ENCODE data around the gene MAP2K1.
A peak's percentile ranks its signal among the peaks of the same experiment; 100 is the strongest.
"Not testable (repeated sequence)": the region's sequence is repeated elsewhere in the genome, so short reads cannot be mapped to it uniquely, and the experiment has no call there.

MAP2K1 gene

GRCh38 chr15:66393037-66393436 lies 6.3 kb downstream of the MAP2K1 start:
- not testable (repeated sequence) for DNase-seq (ENCODE audit: low spot score)

GRCh38 chr15:66394472-66394871 lies 7.8 kb downstream of the MAP2K1 start:
- no peak for DNase-seq (ENCODE audit: low spot score)

- no peak for DNase-seq (ENCODE audit: low spot score)
Observed at GRCh38 chr15:66394915-66395314, 8.2 kb downstream of the MAP2K1 start.

DNA sequence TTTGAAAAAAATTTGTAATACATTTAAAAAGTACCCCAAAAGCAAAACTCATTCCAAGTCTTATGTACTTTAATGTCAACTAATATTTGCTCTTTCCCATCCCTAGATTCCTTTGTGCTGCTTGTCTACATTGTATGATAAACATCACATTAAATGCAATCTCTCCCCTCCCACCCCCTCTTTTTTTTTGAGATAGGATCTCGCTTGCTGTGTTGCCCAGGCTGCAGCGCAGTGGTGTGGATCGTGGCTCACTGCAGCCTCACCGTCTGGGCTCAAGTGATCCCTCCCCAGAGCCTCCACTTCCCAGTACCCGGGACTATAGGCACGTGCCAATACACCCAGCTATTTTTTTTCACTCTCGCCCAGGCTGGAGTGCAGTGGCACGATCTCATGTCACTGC lies 12.6 kb downstream of the MAP2K1 start:
- DNase-seq (ENCODE audit: low spot score) = no peak

GRCh38 chr15:66400351-66400774 lies 13.7 kb downstream of the MAP2K1 start:
- DNase-seq (ENCODE audit: low spot score) = peak; percentile 20

GRCh38 chr15:66401130-66402021 lies 14.7 kb downstream of the MAP2K1 start:
- no peak for DNase-seq (ENCODE audit: low spot score)

DNA sequence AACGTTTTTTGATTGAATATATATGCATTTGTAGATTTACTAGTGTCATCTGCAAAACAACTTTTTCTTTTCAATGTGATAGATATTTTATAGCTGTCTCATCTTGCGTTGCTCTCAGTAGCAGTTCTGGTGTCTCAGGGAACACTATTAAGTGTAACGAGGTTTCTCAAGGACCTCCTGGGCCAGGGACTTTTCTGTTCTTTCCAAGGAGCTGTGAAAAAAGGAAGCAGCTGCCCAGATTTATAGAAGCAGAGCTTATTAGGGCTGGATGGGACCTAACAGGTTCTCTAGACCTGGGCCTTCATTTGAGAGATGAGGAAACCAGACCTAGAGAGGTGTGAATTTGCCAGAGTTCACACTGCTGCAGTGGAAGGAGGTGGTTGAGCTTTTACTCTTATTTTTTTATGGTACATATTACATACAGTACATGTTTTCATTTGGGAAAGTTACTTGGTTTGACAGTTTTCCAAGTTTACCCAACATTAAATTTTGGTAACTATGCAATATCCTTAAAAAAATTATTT lies 16.1 kb downstream of the MAP2K1 start:
- DNase-seq (ENCODE audit: low spot score) = no peak

DNA sequence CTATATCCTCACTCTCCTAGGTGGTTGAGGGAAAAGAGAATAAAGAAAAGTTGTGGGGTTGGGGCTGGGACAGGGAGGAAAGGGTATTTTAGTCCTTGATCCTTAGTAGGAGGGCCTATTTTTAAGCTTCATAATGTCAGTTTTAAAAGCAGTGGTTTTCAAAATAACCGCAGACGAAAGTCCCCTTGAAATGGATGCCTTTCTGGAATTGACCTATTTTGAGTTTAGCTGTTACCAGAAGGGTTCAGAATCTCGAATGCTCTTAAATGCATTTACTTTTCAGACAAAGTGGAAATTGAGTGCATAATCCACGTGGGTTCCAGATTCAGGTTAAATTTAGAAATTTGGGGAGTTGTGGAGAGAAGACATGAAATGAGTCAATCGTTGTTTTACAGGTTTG lies 16.6 kb downstream of the MAP2K1 start:
- no peak for DNase-seq (ENCODE audit: low spot score)

DNA sequence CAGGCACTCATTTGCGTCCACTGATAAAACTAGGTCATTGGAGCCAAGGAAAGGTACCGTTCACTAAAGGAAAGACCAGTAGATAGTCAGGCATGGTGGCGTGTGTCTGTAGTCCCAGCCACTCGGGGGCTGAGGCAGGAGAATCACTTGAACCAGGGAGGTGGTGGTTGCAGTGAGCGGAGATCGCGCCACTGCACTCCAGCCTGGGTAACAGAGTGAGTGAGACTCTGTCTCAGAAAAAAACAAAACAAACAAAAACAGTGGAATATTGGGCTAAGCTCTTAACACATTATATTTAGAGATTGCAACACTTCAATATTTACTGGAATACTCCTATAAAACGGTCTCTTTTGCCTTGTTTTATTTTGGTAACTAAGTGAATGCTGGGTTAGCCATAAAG lies 17.4 kb downstream of the MAP2K1 start:
- DNase-seq (ENCODE audit: low spot score) = no peak

DNA sequence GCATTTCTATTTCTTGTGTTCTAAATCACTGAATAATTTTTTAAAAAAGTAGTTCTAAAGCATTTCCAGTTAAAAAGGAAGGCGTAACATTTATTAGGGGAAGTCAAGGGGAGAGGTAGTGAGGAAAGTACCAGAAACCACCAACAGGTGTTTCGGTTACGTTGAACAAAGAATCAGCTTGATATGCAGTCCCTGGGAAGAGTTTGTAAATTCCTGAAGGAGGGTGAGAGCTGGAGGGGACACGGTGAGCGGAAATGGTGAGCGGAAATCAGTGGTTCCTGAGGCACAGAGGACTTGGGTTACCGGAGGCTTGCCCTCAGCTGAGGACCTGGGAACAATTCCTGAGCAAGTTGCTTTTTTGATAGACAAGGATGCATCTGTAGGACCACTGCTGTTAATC lies 17.8 kb downstream of the MAP2K1 start:
- DNase-seq (ENCODE audit: low spot score) = no peak

DNA sequence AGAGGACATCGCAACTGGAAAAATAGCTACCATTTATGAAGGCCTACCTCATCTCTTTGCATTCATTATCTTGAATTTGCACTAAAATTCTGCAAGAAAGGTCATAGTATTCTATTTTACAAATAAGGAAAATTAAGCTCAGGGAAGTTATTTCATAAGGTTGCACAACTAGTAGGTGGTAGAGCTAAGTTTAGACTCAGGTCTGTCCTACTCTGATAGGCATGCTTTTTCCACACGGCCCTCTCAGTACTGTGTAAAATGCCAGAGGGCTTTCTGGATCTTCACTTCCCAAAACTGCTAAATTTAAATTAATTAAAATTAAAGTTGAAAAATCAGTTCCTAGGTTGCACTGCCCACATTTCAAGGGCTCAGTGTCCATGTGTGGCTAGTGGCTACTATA lies 18.3 kb downstream of the MAP2K1 start:
- no peak for DNase-seq (ENCODE audit: low spot score)

DNA sequence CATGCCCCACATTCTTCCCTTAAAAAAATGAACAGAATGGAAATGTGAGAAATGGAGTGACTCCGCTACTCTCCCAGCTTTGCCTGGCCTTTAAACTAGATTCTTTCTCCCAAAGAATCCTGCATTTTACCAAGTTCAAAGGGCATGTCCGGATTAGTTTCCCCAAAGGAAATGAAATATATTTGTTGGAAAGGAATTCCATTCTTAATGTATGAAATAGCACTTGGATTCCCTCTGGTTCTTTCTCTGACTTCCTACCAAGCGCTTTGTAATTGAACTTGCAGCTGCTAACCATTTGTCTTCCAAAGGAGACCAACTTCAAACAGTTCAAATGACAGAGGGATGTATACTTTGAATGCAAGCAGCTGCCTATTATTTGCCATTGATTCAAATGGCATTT lies 18.9 kb downstream of the MAP2K1 start:
- no peak for DNase-seq (ENCODE audit: low spot score)

GRCh38 chr15:66408254-66408653 lies 21.5 kb downstream of the MAP2K1 start:
- no peak for DNase-seq (ENCODE audit: low spot score)

DNA sequence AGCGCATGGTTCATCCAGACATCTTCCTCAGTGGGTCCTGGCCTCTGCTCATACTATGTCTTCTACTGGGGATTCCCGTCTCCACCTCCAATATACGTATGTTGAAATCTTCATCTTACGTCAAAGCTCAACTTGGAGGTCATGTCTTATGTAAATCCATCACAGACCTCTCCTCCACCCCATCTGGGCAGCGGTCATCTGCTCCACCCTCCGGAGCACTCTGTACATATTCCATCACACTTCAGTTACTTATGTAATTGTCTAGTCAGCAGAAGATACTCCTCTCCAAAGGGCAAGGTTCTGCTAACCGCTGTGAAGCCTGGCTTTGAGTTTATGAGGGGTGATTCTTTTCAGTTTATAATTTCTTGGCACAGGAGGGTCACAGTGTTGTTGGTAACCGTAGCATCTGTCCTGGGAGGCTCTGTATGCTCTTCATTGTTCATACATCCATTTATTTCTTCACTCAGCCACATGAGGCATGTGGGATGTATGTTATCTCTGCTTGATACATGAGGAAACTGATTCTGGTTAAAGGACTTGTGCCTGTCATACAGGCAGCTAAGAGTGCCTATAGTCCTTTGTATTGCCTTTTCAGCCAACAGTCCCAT lies 22.1 kb downstream of the MAP2K1 start:
- DNase-seq (ENCODE audit: low spot score) = no peak

GRCh38 chr15:66409565-66410108 lies 22.9 kb downstream of the MAP2K1 start:
- no peak for DNase-seq (ENCODE audit: low spot score)

- DNase-seq (ENCODE audit: low spot score) = no peak
Observed at GRCh38 chr15:66411190-66411589, 24.5 kb downstream of the MAP2K1 start.

- no peak for DNase-seq (ENCODE audit: low spot score)
Observed at GRCh38 chr15:66412220-66412619, 25.5 kb downstream of the MAP2K1 start.

- no peak for DNase-seq (ENCODE audit: low spot score)
Observed at GRCh38 chr15:66413579-66413978, 26.9 kb downstream of the MAP2K1 start.

- DNase-seq (ENCODE audit: low spot score) = no peak
Observed at GRCh38 chr15:66415360-66415759, 28.6 kb downstream of the MAP2K1 start.

DNA sequence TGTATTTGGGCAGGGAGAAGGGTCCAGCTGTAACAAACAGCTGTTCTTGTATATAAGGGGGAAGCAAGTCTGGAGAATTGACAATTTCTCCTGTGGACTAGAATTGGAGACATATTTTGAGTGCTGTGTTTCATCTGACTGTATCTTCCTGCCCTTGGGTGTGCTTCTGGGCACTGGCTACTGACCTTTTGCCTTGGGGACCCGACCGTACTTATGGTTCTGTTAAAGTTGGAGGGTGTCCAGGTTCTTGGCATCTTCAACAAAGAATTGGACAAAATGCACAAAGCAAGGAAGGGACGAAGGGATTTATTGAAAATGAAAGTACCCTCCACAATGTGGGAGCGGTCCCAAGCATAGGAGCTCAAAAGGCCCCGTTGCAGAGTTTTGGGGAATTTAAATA lies 31.0 kb downstream of the MAP2K1 start:
- DNase-seq (ENCODE audit: low spot score) = no peak

DNA sequence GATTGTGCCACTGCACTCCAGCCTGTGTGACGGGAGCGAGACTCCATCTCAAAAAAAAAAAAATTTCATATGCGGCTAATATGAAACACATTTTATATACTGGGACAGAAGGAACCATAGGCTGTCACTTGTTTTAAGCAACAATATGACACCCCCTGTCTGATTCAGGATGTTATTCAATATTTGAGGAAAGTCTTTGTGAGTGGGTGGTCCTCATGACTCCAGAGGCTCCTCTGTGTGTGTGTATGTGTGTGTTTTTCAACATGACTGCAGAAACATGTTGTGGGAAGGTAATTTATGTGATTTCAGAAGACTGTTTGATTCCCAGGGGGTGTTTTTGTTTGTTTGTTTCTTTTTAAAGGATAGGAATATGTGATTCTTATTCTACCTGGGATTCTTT lies 32.8 kb downstream of the MAP2K1 start:
- no peak for DNase-seq (ENCODE audit: low spot score)

DNA sequence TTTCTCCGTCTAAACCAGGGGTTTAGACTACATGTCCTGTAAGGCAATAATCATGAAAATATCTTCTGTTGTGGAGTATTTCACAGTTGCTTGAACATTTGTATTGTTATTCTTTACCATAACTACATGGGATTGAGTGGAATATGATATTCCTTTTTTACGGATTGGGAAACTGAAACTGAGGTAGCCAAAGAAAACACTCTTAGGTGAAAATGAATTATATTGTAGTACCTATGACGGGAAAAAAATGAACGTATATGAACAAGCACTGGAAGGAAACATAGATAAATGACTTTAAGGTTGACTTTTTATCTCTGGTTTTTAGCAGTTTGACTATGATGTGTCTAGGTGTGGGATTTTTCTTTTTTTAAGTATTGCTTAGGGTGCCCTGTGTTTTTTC lies 35.6 kb downstream of the MAP2K1 start:
- DNase-seq (ENCODE audit: low spot score) = no peak

DNA sequence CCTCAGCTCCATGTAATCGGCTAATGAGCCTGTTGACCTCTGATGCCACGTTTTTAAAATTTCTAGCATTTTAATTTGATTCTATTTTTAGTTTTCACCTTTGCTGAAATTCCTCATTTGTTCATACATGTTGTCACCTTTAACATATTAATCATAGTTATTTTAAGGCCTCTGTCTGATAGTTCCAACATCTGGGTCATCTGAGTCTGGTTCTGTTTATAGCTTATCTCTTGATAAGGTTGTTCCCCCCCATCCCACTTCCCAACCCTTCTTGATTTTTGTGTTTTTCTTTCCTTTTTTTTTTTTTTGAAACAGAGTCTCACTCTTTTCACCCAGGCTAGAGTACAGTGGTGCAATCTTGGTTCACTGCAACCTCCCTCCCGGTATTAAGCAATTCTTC lies 36.4 kb downstream of the MAP2K1 start:
- DNase-seq (ENCODE audit: low spot score) = no peak

Data from AG08396 (cell line).